Vagina (tissue), 2 donors: ENCODE measurements around the gene DRD1.
"Not testable (repeated sequence)": the region's sequence is repeated elsewhere in the genome, so short reads cannot be mapped to it uniquely, and the experiment has no call there.

ENCODE experiments used
- POLR2A ChIP-seq, 2 donors: fragments of 450-650 bp; IDR thresholded peaks; one replicate each; pipeline ENCODE4 v1.6.1; 2017; ENCODE audit warnings: antibody characterized with exemption in 2 of 2, mild to moderate bottlenecking in 2 of 2, moderate library complexity in 2 of 2
- TF ChIP-seq, protein P1 (sequence below), 3 experiments: fragments of 450-650 bp in 2 of 3; fragments of 200-600 bp in 1 of 3; sonication (generic) in 1 of 3; IDR thresholded peaks; one replicate each; pipeline ENCODE4 v1.5.1; 2017 to 2019; ENCODE audit warnings: antibody characterized with exemption in 3 of 3, mild to moderate bottlenecking in 2 of 3, moderate library complexity in 2 of 3

DNA sequence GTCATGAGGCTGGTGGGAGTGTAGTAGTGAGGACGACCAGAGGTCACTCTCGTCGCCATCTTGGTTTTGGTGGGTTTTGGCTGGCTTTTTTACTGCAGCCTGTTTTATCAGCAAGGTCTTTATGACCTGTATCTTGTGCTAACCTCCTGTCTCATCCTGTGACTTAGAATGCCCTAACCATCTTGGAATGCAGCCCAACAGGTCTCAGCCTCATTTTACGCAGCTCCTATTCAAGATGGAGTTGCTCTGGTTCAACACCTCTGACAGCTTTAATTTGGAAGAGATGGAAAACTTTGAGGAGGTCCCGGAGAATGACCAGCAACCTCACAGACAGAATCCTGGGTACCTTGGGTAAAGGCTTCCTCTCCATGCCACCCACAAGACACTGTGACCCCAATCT is 10.4 kb upstream of the DRD1 start:
- not testable (repeated sequence) for TF ChIP-seq POLR2A (IDR thresholded peaks at IDR 0.05)
- TF ChIP-seq, protein P1, sequence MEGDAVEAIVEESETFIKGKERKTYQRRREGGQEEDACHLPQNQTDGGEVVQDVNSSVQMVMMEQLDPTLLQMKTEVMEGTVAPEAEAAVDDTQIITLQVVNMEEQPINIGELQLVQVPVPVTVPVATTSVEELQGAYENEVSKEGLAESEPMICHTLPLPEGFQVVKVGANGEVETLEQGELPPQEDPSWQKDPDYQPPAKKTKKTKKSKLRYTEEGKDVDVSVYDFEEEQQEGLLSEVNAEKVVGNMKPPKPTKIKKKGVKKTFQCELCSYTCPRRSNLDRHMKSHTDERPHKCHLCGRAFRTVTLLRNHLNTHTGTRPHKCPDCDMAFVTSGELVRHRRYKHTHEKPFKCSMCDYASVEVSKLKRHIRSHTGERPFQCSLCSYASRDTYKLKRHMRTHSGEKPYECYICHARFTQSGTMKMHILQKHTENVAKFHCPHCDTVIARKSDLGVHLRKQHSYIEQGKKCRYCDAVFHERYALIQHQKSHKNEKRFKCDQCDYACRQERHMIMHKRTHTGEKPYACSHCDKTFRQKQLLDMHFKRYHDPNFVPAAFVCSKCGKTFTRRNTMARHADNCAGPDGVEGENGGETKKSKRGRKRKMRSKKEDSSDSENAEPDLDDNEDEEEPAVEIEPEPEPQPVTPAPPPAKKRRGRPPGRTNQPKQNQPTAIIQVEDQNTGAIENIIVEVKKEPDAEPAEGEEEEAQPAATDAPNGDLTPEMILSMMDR (IDR thresholded peaks at IDR 0.05), result not testable (repeated sequence)
